WERI-Rb-1 (cell line): ENCODE measurements around the gene LY86.

Experiments
- DNase-seq: peaks from one replicate; pipeline ENCODE4 v3.0.0-alpha.2; 2020
- H3K27ac ChIP-seq: fragments of 250-450 bp; sonication (Bioruptor Pico); 2 replicates; pipeline ENCODE4 v1.5.1; 2020; ENCODE audit warnings: mild to moderate bottlenecking, moderate library complexity
- H3K27me3 ChIP-seq: fragments of 250-450 bp; sonication (Bioruptor Pico); 2 replicates; pipeline ENCODE4 v1.5.1; 2021; ENCODE audit warnings: mild to moderate bottlenecking, low read depth, moderate library complexity; ENCODE audit not compliant: insufficient read depth, severe bottlenecking
- H3K36me3 ChIP-seq: fragments of 250-450 bp; sonication (Bioruptor Pico); 2 replicates; pipeline ENCODE4 v1.5.1; 2020; ENCODE audit warnings: mild to moderate bottlenecking, moderate library complexity
- H3K4me3 ChIP-seq: 2 replicates; pipeline ENCODE4 v1.5.1; 2011; ENCODE audit warnings: low read depth, mild to moderate bottlenecking, control low read depth, low read length
- H3K9me3 ChIP-seq: fragments of 250-450 bp; sonication (Bioruptor Pico); 2 replicates; pipeline ENCODE4 v1.5.1; 2021; ENCODE audit warnings: mild to moderate bottlenecking, moderate library complexity; ENCODE audit not compliant: severe bottlenecking
- TF ChIP-seq, protein P1 (sequence below): IDR thresholded peaks from 2 replicates; pipeline ENCODE4 v1.5.1; 2011; ENCODE audit warnings: low read depth, mild to moderate bottlenecking, control low read depth, inconsistent platforms, low read length

Gene LY86

DNA sequence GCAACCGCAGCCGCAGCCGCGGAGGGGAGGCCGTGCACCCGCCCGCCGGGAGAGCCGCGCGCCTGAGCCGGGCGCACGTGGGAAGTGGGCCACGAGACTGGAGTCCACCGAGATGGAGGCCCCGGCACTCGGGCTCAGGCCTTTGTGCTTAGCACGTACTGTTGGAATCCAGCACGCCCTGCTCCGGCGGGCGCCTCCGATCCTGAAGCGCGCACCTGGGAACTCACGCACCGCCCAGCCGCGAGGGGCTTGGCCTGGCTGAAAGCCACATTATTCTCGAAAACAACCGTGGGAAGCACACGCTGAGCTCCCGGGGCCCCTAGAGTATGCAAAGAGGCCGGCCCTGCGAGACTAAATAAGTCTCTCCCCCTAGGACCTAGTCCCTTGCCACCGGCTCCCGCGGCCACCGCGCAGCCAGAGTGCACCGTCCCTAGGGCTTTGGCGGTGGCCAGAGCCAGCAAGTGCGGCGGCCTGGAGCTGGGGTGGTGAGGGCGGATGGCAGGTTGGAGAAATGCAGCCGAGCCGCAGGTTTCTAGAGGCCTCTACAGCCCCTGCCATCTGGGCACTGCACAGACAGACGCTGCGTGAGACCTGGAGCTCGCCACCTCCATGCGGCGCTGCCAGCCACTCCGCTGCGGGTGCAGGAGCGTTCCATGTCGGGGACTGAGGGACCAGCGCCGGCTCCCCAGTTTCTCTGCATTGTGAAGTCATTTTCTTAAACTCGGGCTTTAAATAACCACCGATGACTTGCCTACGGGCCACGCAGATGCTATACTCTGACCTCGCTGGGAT lies 42.0 kb upstream of the LY86 start:
- TF ChIP-seq, protein P1, sequence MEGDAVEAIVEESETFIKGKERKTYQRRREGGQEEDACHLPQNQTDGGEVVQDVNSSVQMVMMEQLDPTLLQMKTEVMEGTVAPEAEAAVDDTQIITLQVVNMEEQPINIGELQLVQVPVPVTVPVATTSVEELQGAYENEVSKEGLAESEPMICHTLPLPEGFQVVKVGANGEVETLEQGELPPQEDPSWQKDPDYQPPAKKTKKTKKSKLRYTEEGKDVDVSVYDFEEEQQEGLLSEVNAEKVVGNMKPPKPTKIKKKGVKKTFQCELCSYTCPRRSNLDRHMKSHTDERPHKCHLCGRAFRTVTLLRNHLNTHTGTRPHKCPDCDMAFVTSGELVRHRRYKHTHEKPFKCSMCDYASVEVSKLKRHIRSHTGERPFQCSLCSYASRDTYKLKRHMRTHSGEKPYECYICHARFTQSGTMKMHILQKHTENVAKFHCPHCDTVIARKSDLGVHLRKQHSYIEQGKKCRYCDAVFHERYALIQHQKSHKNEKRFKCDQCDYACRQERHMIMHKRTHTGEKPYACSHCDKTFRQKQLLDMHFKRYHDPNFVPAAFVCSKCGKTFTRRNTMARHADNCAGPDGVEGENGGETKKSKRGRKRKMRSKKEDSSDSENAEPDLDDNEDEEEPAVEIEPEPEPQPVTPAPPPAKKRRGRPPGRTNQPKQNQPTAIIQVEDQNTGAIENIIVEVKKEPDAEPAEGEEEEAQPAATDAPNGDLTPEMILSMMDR = no peak
- no peaks in the 10 kb centered on the region for H3K36me3 ChIP-seq
- no peaks in the 10 kb centered on the region for H3K27me3 ChIP-seq
- DNase-seq = peak; percentile 76
- H3K27ac ChIP-seq = peak overlapping the region; percentile 32
- H3K4me3 ChIP-seq = peak overlapping the region; percentile 66
- H3K9me3 ChIP-seq = peaks cover 9% of the 10 kb centered on the region

DNA sequence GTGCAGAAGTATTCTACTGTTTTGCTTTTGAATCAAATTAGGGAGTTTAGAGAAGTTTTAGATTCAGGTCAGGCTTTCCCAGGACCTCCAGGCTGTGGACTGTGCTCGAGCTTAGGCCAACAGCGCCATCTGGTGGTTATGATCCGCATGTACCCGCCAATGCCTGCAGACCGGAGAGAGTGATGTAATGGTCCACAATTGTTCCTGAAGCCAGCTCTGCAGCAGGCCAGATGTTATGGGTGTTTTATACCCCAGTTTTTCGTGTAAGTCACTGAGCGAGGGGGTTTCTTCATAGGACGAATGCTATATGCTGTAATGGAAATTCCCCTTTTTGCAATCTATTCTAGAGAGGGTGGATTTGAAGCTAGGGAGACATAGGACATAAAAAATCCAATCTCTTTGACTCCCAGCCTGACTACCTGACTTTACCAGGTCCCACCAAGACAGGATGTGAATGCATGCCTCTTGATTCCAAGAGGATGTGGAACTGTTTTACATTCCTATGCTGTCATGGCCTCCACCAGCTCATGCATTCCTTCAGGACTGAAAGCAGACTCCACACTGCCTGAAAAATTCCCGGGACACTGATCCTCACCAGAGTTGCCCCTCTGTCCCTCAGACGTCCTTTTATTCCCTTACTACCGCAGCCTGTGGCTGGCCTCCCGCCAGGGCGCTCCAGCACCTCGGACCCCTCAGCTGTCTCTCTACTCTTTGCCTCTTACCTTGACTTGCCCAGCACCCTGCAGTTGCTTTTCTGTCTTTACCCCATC lies 41.2 kb upstream of the LY86 start:
- peak; percentile 91 for DNase-seq
- TF ChIP-seq, protein P1 = peak; percentile 95
- no peaks in the 10 kb centered on the region for H3K27me3 ChIP-seq
- no peaks in the 10 kb centered on the region for H3K36me3 ChIP-seq
- peak overlapping the region; percentile 66 for H3K4me3 ChIP-seq
- peaks cover 5% of the 10 kb centered on the region for H3K9me3 ChIP-seq
- no peak overlapping the region for H3K27ac ChIP-seq

DNA sequence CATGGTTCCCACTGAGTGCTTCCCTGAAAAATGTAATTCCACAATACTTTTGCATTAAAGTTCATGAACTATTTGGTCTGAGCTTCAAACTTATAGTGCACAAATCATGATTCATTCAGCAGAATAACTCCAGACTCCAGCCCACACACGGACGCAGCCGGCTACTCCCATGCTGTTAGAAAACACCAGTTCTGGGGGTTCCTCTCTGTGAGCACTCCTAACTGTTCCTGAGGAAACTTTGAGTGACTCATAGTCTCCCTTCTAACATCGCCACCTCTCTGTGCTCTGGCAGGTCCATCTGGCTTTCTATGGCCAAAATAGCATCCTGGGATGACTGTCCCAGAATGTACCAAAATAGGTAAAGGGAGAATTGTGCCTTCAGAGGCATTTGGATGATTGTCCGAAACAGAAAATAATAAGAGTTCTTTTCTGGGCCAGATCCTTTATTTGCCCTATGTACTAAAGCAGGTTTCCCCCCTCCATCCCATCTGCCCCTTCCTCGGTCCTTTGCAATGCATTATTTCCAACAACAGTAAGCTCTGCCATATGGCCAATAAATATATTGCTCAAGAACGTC lies 32.3 kb upstream of the LY86 start:
- no peak for DNase-seq
- no peaks in the 10 kb centered on the region for H3K9me3 ChIP-seq

DNA sequence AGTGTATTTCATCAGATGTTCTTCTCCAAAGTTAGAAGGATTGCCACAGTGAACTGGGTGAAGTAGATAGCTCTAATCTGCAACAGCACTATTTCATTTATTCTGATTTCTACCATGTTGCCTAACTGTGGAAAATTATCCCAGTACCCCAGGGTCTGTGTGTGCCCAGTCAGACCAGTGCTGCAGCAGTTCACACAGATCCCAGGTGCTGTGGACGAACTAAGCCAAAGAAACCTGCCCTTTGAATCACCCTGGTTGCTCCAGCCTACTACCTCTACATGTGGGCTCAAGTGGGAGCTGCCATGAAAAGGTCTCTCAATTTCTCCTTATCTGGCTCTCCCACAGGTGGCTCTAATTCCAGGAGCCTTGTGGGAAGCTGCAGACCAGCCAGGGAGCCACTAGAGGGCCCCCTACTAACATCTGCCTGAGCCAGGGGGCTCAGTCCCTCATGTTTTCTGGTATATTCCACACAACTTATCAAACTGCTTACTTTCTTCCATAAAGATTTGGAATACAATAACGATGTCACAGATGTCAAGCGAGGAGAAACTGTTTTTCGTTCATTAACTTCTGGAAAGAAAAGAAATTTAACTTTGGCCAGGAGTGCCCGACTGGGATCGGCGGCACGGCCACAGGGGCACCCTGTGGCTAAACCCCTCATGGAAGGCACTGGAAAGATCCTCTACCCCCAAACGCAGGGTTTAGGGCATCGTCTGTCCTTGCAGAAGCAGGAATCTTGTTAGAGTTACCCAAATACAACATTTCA lies 31.6 kb upstream of the LY86 start:
- Histone ChIP-seq H3K27me3 (no peaks in the 10 kb centered on the region), H3K27ac (no peak overlapping the region), H3K36me3 (no peaks in the 10 kb centered on the region), H3K4me3 (no peak overlapping the region), H3K9me3 (no peaks in the 10 kb centered on the region)
- DNase-seq = peak; percentile 87
- TF ChIP-seq, protein P1 = peak; percentile 94

More for the DNA sequence above, 32.3 kb upstream of the LY86 start:
- Histone ChIP-seq H3K36me3 (no peaks in the 10 kb centered on the region), H3K27me3 (no peaks in the 10 kb centered on the region), H3K27ac (no peak overlapping the region), H3K4me3 (no peak overlapping the region)
- TF ChIP-seq, protein P1 = no peak

DNA sequence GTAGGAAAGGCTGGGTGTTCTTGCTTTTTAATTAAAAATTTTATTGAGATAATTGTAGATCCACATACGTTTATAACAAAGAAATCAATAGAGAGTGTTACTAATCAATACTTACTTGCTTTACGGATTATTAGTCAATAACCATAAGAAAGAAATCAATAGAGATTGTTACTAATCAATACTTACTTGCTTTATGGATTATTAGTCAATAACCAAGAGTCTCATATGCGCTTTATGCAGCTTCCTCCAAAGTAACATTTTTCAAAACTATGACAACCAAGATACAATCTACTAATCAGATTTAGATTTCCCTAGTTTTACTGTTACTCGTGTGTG lies 31.0 kb upstream of the LY86 start:
- Histone ChIP-seq H3K9me3 (no peaks in the 10 kb centered on the region), H3K36me3 (no peaks in the 10 kb centered on the region), H3K4me3 (no peak overlapping the region), H3K27ac (no peak overlapping the region), H3K27me3 (no peaks in the 10 kb centered on the region)
- DNase-seq = no peak
- TF ChIP-seq, protein P1 = no peak
